Mucosa of descending colon (tissue), 3 donors: ENCODE data around the gene NCKIPSD. TPM values are rescaled to one million over a fixed set of nuclear protein-coding genes. Genes with fewer than 3 reads are reported as not detected.
A peak's percentile ranks its signal among the peaks of the same experiment; 100 is the strongest.

Source experiments
- ATAC-seq: fragments of 200-7000 bp; cut with Tn5 transposase; one replicate; pipeline ENCODE4 v1.9.1; 2020; ENCODE audit warnings: mild to moderate bottlenecking, moderate library complexity
- DNase-seq, 3 donors: peaks; one replicate each; pipeline ENCODE4 v3.0.0-alpha.2; 2020
- H3K36me3 ChIP-seq: fragments of 200-600 bp; one replicate; pipeline ENCODE4 v1.8.0; 2021; ENCODE audit warnings: low read depth, mild to moderate bottlenecking
- H3K4me1 ChIP-seq: fragments of 200-600 bp; one replicate; pipeline ENCODE4 v1.8.0; 2021; ENCODE audit warnings: low read depth, mild to moderate bottlenecking
- H3K4me3 ChIP-seq: fragments of 200-600 bp; one replicate; pipeline ENCODE4 v1.8.0; 2021; ENCODE audit warnings: mild to moderate bottlenecking
- H3K9me3 ChIP-seq: fragments of 200-600 bp; one replicate; pipeline ENCODE4 v1.8.0; 2021; ENCODE audit warnings: mild to moderate bottlenecking
- CTCF ChIP-seq: fragments of 200-600 bp; IDR thresholded peaks from one replicate; pipeline ENCODE4 v1.8.0; 2022; ENCODE audit warnings: antibody characterized with exemption, mild to moderate bottlenecking
- intact Hi-C, 2 donors: fragments of 100-400 bp; cut with DNase I in 1 of 2; cut with micrococcal nuclease in 1 of 2; formaldehyde crosslinking; loops; one replicate each; pipeline versions ENCODE4 v1.11.0 to v1.11.1; 2022; cut with DNase I, micrococcal nuclease
- total RNA-seq, 3 donors: library from RNA; stranded (reverse); fragmentation: NEBNext Ultra II Directional in 2 of 3; extraction: Animal tissue kit (Norgen Biotek cat#: 25700) in 2 of 3; gene quantifications; one replicate each; pipeline versions ENCODE4 v1.2.1 to v1.2.4, GENCODE V29; 2021 to 2023
- donor health status: DM: no; HTN: no; CAD: no; lungs with moderate emphysema.
- donor health status: DM: no; HTN: no; CAD: no.
- donor health status: DM: no; HTN: yes; CAD: no.

NCKIPSD gene
- total RNA-seq, 3 donors from 2014 or later = 21.7 to 27.3 (median 23.7) TPM

GRCh38 chr3:48661501-48662144, 24.1 kb downstream of the NCKIPSD start:
- Histone ChIP-seq H3K9me3 (no peaks in the 10 kb centered on the region), H3K4me1 (peaks cover 14% of the 10 kb centered on the region), H3K36me3 (no peaks in the 10 kb centered on the region), H3K4me3 (no peak overlapping the region)
- DNase-seq = peak; percentile 72 to 81 (median 73)
- intact Hi-C loops = no loop called here
- no peak for TF ChIP-seq CTCF
- peak; percentile 29 for ATAC-seq

- H3K4me3 ChIP-seq = no peak overlapping the region
These were observed 24.8 kb downstream of the NCKIPSD start for GRCh38 chr3:48660800-48661400.

GRCh38 chr3:48656841-48657281, 28.9 kb downstream of the NCKIPSD start:
- Histone ChIP-seq H3K4me1 (no peaks in the 10 kb centered on the region), H3K9me3 (no peaks in the 10 kb centered on the region), H3K4me3 (no peak overlapping the region), H3K36me3 (no peaks in the 10 kb centered on the region)
- no peak for TF ChIP-seq CTCF
- peak in 1 of 3 donors; percentile 45 for DNase-seq
- no peak for ATAC-seq
- intact Hi-C loops = no loop called here

More at GRCh38 chr3:48660800-48661400, 24.8 kb downstream of the NCKIPSD start:
- ATAC-seq (no peak), DNase-seq (no peak)
- intact Hi-C loops = no loop called here
- H3K9me3 ChIP-seq = no peaks in the 10 kb centered on the region
- TF ChIP-seq CTCF = no peak
- H3K36me3 ChIP-seq = no peaks in the 10 kb centered on the region
- peaks cover 14% of the 10 kb centered on the region for H3K4me1 ChIP-seq

GRCh38 chr3:48656061-48656840, 29.5 kb downstream of the NCKIPSD start:
- intact Hi-C loops = no loop called here

GRCh38 chr3:48655606-48656005, 30.1 kb downstream of the NCKIPSD start:
- Histone ChIP-seq H3K4me1 (no peaks in the 10 kb centered on the region), H3K4me3 (no peak overlapping the region), H3K36me3 (no peaks in the 10 kb centered on the region), H3K9me3 (no peaks in the 10 kb centered on the region)
- DNase-seq (no peak), ATAC-seq (peak; percentile 12)
- no peak for TF ChIP-seq CTCF
- intact Hi-C loops = no loop called here

More at GRCh38 chr3:48656061-48656840, 29.5 kb downstream of the NCKIPSD start:
- peak; percentile 61 for TF ChIP-seq CTCF
- Histone ChIP-seq H3K36me3 (no peaks in the 10 kb centered on the region), H3K4me3 (peak overlapping the region; percentile 19), H3K9me3 (no peaks in the 10 kb centered on the region), H3K4me1 (no peaks in the 10 kb centered on the region)
- DNase-seq (peak; percentile 87), ATAC-seq (peak; percentile 92)
